Neuronal stem cell (in vitro differentiated cells): ENCODE measurements around the gene NHERF1.

Experiments
- DNase-seq: peaks from one replicate; pipeline ENCODE4 v3.0.0-alpha.2; 2013; ENCODE audit warnings: low spot score
- H2AFZ ChIP-seq: one replicate; pipeline ENCODE4 v1.6.1; 2013; ENCODE audit warnings: mild to moderate bottlenecking, low read length, inconsistent platforms
- H2AK5ac ChIP-seq: 2 replicates; pipeline ENCODE4 v1.6.1; 2013; ENCODE audit warnings: low read depth, mild to moderate bottlenecking, inconsistent platforms, low read length, moderate library complexity, mixed read lengths
- H2BK120ac ChIP-seq: 2 replicates; pipeline ENCODE4 v1.6.1; 2013; ENCODE audit warnings: low read depth, mild to moderate bottlenecking, inconsistent platforms, low read length, moderate library complexity, mixed read lengths
- H2BK12ac ChIP-seq: one replicate; pipeline ENCODE4 v1.6.1; 2013; ENCODE audit warnings: low read length, inconsistent platforms
- H2BK15ac ChIP-seq: 2 replicates; pipeline ENCODE4 v1.6.1; 2013; ENCODE audit warnings: mild to moderate bottlenecking, low read length, inconsistent platforms, mixed read lengths
- H2BK5ac ChIP-seq: one replicate; pipeline ENCODE4 v1.6.1; 2013; ENCODE audit warnings: inconsistent platforms, mild to moderate bottlenecking, low read length, moderate library complexity
- H3K14ac ChIP-seq: one replicate; pipeline ENCODE4 v1.6.1; 2013; ENCODE audit warnings: low read length, inconsistent platforms
- H3K18ac ChIP-seq: 2 replicates; pipeline ENCODE4 v1.6.1; 2013; ENCODE audit warnings: low read length, inconsistent platforms
- H3K23ac ChIP-seq: 2 replicates; pipeline ENCODE4 v1.6.1; 2013; ENCODE audit warnings: low read depth, mild to moderate bottlenecking, mixed read lengths, low read length, inconsistent platforms; ENCODE audit not compliant: poor library complexity
- H3K27ac ChIP-seq: replicated peaks from 3 replicates; pipeline ENCODE4 v1.5.1; 2013; ENCODE audit warnings: low read length, inconsistent platforms
- H3K27me3 ChIP-seq, 3 experiments: 2 replicates each; pipeline ENCODE4 v1.6.1; 2013; ENCODE audit warnings: low read length in 3 of 3, mild to moderate bottlenecking in 2 of 3, inconsistent platforms in 1 of 3, low read depth in 1 of 3, mixed read lengths in 1 of 3, moderate library complexity in 1 of 3; ENCODE audit not compliant: control insufficient read depth in 3 of 3, insufficient read depth in 3 of 3
- H3K36me3 ChIP-seq, 2 donors: replicated peaks in 1 of 2; 2 replicates each; pipeline ENCODE4 v1.6.1; 2013; ENCODE audit warnings: low read length in 2 of 2; ENCODE audit not compliant: control insufficient read depth in 2 of 2, insufficient read depth in 2 of 2
- H3K4ac ChIP-seq: 2 replicates; pipeline ENCODE4 v1.6.1; 2013; ENCODE audit warnings: inconsistent platforms, mild to moderate bottlenecking, low read length, moderate library complexity
- H3K4me1 ChIP-seq, 2 donors: 1 replicate in 1 of 2; 2 replicates in 1 of 2; pipeline ENCODE4 v1.6.1; 2013; ENCODE audit warnings: low read length in 2 of 2, low read depth in 1 of 2; ENCODE audit not compliant: control insufficient read depth in 2 of 2, insufficient read depth in 1 of 2
- H3K4me2 ChIP-seq: one replicate; pipeline ENCODE4 v1.6.1; 2013; ENCODE audit warnings: mild to moderate bottlenecking, low read length, inconsistent platforms; ENCODE audit not compliant: insufficient read depth, poor library complexity, severe bottlenecking
- H3K4me3 ChIP-seq, 2 donors: 2 replicates each; pipeline ENCODE4 v1.5.1; 2013; ENCODE audit warnings: low read length in 2 of 2, mild to moderate bottlenecking in 2 of 2, inconsistent platforms in 1 of 2, moderate library complexity in 1 of 2
- H3K79me1 ChIP-seq: one replicate; pipeline ENCODE4 v1.6.1; 2013; ENCODE audit warnings: low read depth, mild to moderate bottlenecking, inconsistent platforms, low read length, moderate library complexity
- H3K9ac ChIP-seq: one replicate; pipeline ENCODE4 v1.6.1; 2013; ENCODE audit warnings: mild to moderate bottlenecking, low read depth, low read length, inconsistent platforms; ENCODE audit not compliant: poor library complexity
- H3K9me3 ChIP-seq, 2 donors: replicated peaks in 1 of 2; 2 replicates each; pipeline versions ENCODE3 to v1.6.1; 2013; ENCODE audit warnings: low read length in 2 of 2, mild to moderate bottlenecking in 2 of 2, inconsistent platforms in 1 of 2, low read depth in 1 of 2, mixed read lengths in 1 of 2, moderate library complexity in 1 of 2; ENCODE audit not compliant: control insufficient read depth in 2 of 2, insufficient read depth in 1 of 2
- H4K8ac ChIP-seq: one replicate; pipeline ENCODE4 v1.6.1; 2013; ENCODE audit warnings: low read depth, mild to moderate bottlenecking, inconsistent platforms, low read length, moderate library complexity
- H4K91ac ChIP-seq: one replicate; pipeline ENCODE4 v1.6.1; 2013; ENCODE audit warnings: low read length, low read depth, mild to moderate bottlenecking, inconsistent platforms; ENCODE audit not compliant: poor library complexity
- WGBS, 2 donors: extraction: QIAGEN DNeasy Blood & Tissue Kit; methylation state at CpG; one replicate each; pipeline ENCODE4 v1.1.7; 2013; ENCODE audit warnings: missing lambda C conversion rate in 2 of 2, mixed read lengths in 1 of 2; ENCODE audit not compliant: insufficient read length in 2 of 2, insufficient replicate concordance in 1 of 2; ENCODE audit errors: extremely low coverage in 2 of 2; 5-methylcytosine and 5-hydroxymethylcytosine counted together

Gene NHERF1

GRCh38 chr17:74757502-74757901 is 9.1 kb downstream of the NHERF1 start:
- Histone ChIP-seq H3K9me3 (no peaks in the 10 kb centered on the region), H2BK12ac (no peak overlapping the region), H2BK120ac (no peak overlapping the region), H3K18ac (peak overlapping the region; percentile 67), H3K36me3 (peaks cover 2 to 16% of the 10 kb centered on the region in 2 donors), H3K4ac (no peak overlapping the region), H3K23ac (no peak overlapping the region), H3K4me2 (no peak overlapping the region), H3K14ac (no peak overlapping the region), H4K91ac (no peak overlapping the region), H3K4me3 (no peak overlapping the region), H2BK15ac (peak overlapping the region; percentile 45), H2BK5ac (peak overlapping the region; percentile 67), H2AFZ (no peak overlapping the region), H2AK5ac (peak overlapping the region; percentile 56), H3K27ac (no peak overlapping the region), H3K79me1 (peaks cover 23% of the 10 kb centered on the region), H3K27me3 (no peaks in the 10 kb centered on the region), H3K4me1 (peaks cover 28 to 42% of the 10 kb centered on the region in 2 donors), H3K9ac (peak overlapping the region; percentile 57), H4K8ac (no peak overlapping the region)
- DNase-seq, result no peak
- WGBS, 2 donors, result no CpG with 5 or more reads among the region's 3 CpGs

GRCh38 chr17:74757931-74758847 is 9.8 kb downstream of the NHERF1 start:
- Histone ChIP-seq H4K91ac (no peak overlapping the region), H3K4me2 (no peak overlapping the region), H3K4me1 (peaks cover 33 to 47% of the 10 kb centered on the region in 2 donors), H4K8ac (no peak overlapping the region), H3K18ac (peak overlapping the region; percentile 6), H3K27ac (no peak overlapping the region), H3K4ac (no peak overlapping the region), H3K36me3 (peaks cover 2 to 9% of the 10 kb centered on the region in 2 donors), H2BK120ac (no peak overlapping the region), H3K4me3 (no peak overlapping the region), H3K27me3 (no peaks in the 10 kb centered on the region), H3K79me1 (peaks cover 23% of the 10 kb centered on the region), H3K23ac (no peak overlapping the region), H2BK5ac (peak overlapping the region; percentile 67), H3K14ac (no peak overlapping the region), H2BK12ac (peak overlapping the region; percentile 43), H2AK5ac (peak overlapping the region; percentile 71), H3K9ac (no peak overlapping the region), H3K9me3 (no peaks in the 10 kb centered on the region), H2BK15ac (peak overlapping the region; percentile 66), H2AFZ (no peak overlapping the region)
- WGBS, 2 donors, result no CpG with 5 or more reads among the region's 26 CpGs
- no peak for DNase-seq

DNA sequence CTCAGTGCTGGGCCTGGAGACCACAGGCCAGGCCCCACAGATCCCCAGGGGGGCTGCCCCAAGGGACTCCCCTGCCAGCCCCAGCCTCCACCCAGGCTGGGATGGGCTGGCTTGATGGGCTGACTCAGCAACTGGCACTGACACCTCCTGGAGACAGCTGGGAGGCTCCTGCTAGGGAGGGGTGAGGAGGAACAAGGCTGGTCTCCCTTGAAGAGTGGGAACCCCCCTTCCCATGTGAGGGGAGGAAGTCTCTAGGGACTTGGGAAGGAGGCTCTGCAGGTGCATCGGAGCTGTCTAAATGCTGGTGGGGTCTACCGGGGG is 10.4 kb downstream of the NHERF1 start:
- Histone ChIP-seq H3K27me3 (no peaks in the 10 kb centered on the region), H3K36me3 (peaks cover 2 to 8% of the 10 kb centered on the region in 2 donors), H2BK12ac (no peak overlapping the region), H2AK5ac (peak overlapping the region; percentile 71), H2BK15ac (peak overlapping the region; percentile 66), H3K18ac (peak overlapping the region; percentile 70), H3K14ac (no peak overlapping the region), H3K23ac (peak overlapping the region; percentile 80), H3K4me3 (no peak overlapping the region), H3K9ac (no peak overlapping the region), H4K91ac (no peak overlapping the region), H2AFZ (no peak overlapping the region), H2BK120ac (no peak overlapping the region), H3K4me1 (peaks cover 39 to 53% of the 10 kb centered on the region in 2 donors), H3K27ac (no peak overlapping the region), H3K4ac (no peak overlapping the region), H2BK5ac (peak overlapping the region; percentile 67), H3K9me3 (no peaks in the 10 kb centered on the region), H4K8ac (no peak overlapping the region), H3K79me1 (peaks cover 25% of the 10 kb centered on the region), H3K4me2 (no peak overlapping the region)
- no peak for DNase-seq
- WGBS, 2 donors, result no CpG with 5 or more reads among the region's 2 CpGs

GRCh38 chr17:74759243-74759801 is 10.9 kb downstream of the NHERF1 start:
- H3K9ac ChIP-seq, result peak overlapping the region; percentile 45
- peak overlapping the region; percentile 80 for H2BK12ac ChIP-seq
- no peaks in the 10 kb centered on the region for H3K27me3 ChIP-seq
- H3K4me2 ChIP-seq, result peak overlapping the region; percentile 43
- peak overlapping the region; percentile 93 for H3K18ac ChIP-seq
- H4K91ac ChIP-seq, result peak overlapping the region; percentile 87
- H3K23ac ChIP-seq, result peak overlapping the region; percentile 80
- peak overlapping the region; percentile 71 for H2AK5ac ChIP-seq
- peaks cover 2 to 8% of the 10 kb centered on the region in 2 donors for H3K36me3 ChIP-seq
- peak overlapping the region; percentile 78 for H3K4ac ChIP-seq
- no CpG with 5 or more reads among the region's 9 CpGs for WGBS, 2 donors
- peak overlapping the region; percentile 67 for H2BK5ac ChIP-seq
- H2BK15ac ChIP-seq, result peak overlapping the region; percentile 66
- peaks cover 25% of the 10 kb centered on the region for H3K79me1 ChIP-seq
- H3K9me3 ChIP-seq, result no peaks in the 10 kb centered on the region
- H3K4me1 ChIP-seq, result peaks cover 43 to 57% of the 10 kb centered on the region in 2 donors
- no peak overlapping the region for H4K8ac ChIP-seq
- peak overlapping the region; percentile 86 for H3K27ac ChIP-seq
- no peak overlapping the region for H3K4me3 ChIP-seq
- peak overlapping the region; percentile 42 for H2BK120ac ChIP-seq
- no peak overlapping the region for H3K14ac ChIP-seq
- no peak for DNase-seq
- H2AFZ ChIP-seq, result no peak overlapping the region
